Mesothelial cell of epicardium (in vitro differentiated cells): Measurements from ENCODE around the gene PPP1R18. TPM values are rescaled to one million over a fixed set of nuclear protein-coding genes. Genes with fewer than 3 reads are reported as not detected.

Source experiments
- DNase-seq, 2 experiments: peaks; one replicate each; pipeline ENCODE4 v3.0.0; 2021; ENCODE audit warnings: low spot score in 2 of 2; ENCODE audit not compliant: unreplicated experiment in 2 of 2
- H3K27ac Mint-ChIP-seq: 2 replicates; pipeline ENCODE4 v1.8.0; 2021; ENCODE audit warnings: mixed read lengths
- H3K27me3 Mint-ChIP-seq: 2 replicates; pipeline ENCODE4 v1.8.0; 2021; ENCODE audit warnings: low read depth, mixed read lengths
- H3K36me3 Mint-ChIP-seq: 2 replicates; pipeline ENCODE4 v1.8.0; 2021; ENCODE audit warnings: mixed read lengths
- H3K4me1 Mint-ChIP-seq: 2 replicates; pipeline ENCODE4 v1.8.0; 2021; ENCODE audit warnings: mixed read lengths
- H3K4me3 Mint-ChIP-seq: 2 replicates; pipeline ENCODE4 v1.8.0; 2021; ENCODE audit warnings: mild to moderate bottlenecking, moderate library complexity, mixed read lengths
- H3K9me3 Mint-ChIP-seq: 2 replicates; pipeline ENCODE4 v1.8.0; 2021; ENCODE audit warnings: mixed read lengths
- total RNA-seq: library from RNA; stranded (reverse); gene quantifications from 3 replicates; pipeline ENCODE4 v1.2.1, GENCODE V29; 2021
- TF ChIP-seq, protein P1 (sequence below): fragments of 200-600 bp; sonication (generic); IDR thresholded peaks from one replicate; pipeline ENCODE4 v1.5.0; 2021; ENCODE audit warnings: antibody characterized with exemption; ENCODE audit not compliant: unreplicated experiment

PPP1R18 gene
- total RNA-seq, 1 donor from 2014 or later, result 30.6 TPM

- no peaks in the 10 kb centered on the region for H3K4me1 Mint-ChIP-seq
- H3K9me3 Mint-ChIP-seq, result no peaks in the 10 kb centered on the region
- TF ChIP-seq, protein P1, sequence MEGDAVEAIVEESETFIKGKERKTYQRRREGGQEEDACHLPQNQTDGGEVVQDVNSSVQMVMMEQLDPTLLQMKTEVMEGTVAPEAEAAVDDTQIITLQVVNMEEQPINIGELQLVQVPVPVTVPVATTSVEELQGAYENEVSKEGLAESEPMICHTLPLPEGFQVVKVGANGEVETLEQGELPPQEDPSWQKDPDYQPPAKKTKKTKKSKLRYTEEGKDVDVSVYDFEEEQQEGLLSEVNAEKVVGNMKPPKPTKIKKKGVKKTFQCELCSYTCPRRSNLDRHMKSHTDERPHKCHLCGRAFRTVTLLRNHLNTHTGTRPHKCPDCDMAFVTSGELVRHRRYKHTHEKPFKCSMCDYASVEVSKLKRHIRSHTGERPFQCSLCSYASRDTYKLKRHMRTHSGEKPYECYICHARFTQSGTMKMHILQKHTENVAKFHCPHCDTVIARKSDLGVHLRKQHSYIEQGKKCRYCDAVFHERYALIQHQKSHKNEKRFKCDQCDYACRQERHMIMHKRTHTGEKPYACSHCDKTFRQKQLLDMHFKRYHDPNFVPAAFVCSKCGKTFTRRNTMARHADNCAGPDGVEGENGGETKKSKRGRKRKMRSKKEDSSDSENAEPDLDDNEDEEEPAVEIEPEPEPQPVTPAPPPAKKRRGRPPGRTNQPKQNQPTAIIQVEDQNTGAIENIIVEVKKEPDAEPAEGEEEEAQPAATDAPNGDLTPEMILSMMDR, result no peak
- H3K27ac Mint-ChIP-seq, result no peak overlapping the region
- H3K36me3 Mint-ChIP-seq, result peaks cover 50% of the 10 kb centered on the region
- DNase-seq, result no peak
- H3K4me3 Mint-ChIP-seq, result no peak overlapping the region
- no peaks in the 10 kb centered on the region for H3K27me3 Mint-ChIP-seq
These were observed 29.9 kb downstream of the PPP1R18 start for GRCh38 chr6:30656513-30656912.

DNA sequence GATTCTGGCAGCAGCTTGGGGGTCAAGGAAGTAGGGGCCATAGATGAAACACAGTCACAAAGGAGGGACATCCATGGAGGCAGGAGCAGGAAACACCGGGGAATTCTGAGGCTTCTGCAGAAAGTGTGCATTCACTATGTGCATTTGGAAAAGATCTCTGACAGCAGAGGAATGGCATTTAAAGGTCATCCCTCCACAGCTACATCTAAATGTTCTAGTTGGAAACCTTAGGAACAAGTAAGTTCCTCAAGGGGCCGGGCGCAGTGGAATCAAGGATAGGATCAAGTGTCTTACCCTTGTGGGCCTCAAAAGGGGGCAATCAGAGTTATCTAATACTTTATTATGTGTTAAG is 30.7 kb downstream of the PPP1R18 start:
- H3K4me1 Mint-ChIP-seq, result no peaks in the 10 kb centered on the region
- no peak overlapping the region for H3K4me3 Mint-ChIP-seq
- H3K27ac Mint-ChIP-seq, result no peak overlapping the region
- no peaks in the 10 kb centered on the region for H3K9me3 Mint-ChIP-seq
- no peak for DNase-seq
- peaks cover 51% of the 10 kb centered on the region for H3K36me3 Mint-ChIP-seq
- no peaks in the 10 kb centered on the region for H3K27me3 Mint-ChIP-seq
- TF ChIP-seq, protein P1, result no peak

- H3K9me3 Mint-ChIP-seq, result no peaks in the 10 kb centered on the region
- DNase-seq, result no peak
- no peaks in the 10 kb centered on the region for H3K27me3 Mint-ChIP-seq
- H3K4me1 Mint-ChIP-seq, result no peaks in the 10 kb centered on the region
- H3K27ac Mint-ChIP-seq, result no peak overlapping the region
- TF ChIP-seq, protein P1, result no peak
- H3K36me3 Mint-ChIP-seq, result peaks cover 49% of the 10 kb centered on the region
- no peak overlapping the region for H3K4me3 Mint-ChIP-seq
These were observed 31.4 kb downstream of the PPP1R18 start for GRCh38 chr6:30654798-30655742.

DNA sequence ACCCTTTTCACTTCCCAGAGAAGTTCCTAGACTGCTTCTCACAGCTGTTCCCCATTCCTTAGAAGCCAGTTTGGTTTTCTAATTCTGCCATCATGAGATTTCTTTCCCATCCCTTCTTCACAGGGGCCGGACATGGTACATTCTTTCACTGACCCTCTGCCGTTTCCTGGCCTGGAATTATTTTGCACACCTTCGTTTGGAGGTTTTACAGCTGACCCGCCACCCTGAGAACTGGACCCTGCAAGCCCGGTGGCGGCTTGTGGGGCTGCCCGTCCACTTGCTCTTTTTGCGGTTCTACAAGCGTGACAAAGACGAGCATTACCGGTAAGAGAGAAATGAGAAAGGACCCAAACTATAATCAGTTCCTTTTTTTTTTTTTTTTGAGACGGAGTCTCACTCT is 35.3 kb downstream of the PPP1R18 start:
- peaks cover 27% of the 10 kb centered on the region for H3K36me3 Mint-ChIP-seq
- DNase-seq, result no peak
- no peak overlapping the region for H3K4me3 Mint-ChIP-seq
- TF ChIP-seq, protein P1, result no peak
- no peak overlapping the region for H3K27ac Mint-ChIP-seq
- no peaks in the 10 kb centered on the region for H3K9me3 Mint-ChIP-seq
- peaks cover 13% of the 10 kb centered on the region for H3K4me1 Mint-ChIP-seq
- H3K27me3 Mint-ChIP-seq, result no peaks in the 10 kb centered on the region

DNA sequence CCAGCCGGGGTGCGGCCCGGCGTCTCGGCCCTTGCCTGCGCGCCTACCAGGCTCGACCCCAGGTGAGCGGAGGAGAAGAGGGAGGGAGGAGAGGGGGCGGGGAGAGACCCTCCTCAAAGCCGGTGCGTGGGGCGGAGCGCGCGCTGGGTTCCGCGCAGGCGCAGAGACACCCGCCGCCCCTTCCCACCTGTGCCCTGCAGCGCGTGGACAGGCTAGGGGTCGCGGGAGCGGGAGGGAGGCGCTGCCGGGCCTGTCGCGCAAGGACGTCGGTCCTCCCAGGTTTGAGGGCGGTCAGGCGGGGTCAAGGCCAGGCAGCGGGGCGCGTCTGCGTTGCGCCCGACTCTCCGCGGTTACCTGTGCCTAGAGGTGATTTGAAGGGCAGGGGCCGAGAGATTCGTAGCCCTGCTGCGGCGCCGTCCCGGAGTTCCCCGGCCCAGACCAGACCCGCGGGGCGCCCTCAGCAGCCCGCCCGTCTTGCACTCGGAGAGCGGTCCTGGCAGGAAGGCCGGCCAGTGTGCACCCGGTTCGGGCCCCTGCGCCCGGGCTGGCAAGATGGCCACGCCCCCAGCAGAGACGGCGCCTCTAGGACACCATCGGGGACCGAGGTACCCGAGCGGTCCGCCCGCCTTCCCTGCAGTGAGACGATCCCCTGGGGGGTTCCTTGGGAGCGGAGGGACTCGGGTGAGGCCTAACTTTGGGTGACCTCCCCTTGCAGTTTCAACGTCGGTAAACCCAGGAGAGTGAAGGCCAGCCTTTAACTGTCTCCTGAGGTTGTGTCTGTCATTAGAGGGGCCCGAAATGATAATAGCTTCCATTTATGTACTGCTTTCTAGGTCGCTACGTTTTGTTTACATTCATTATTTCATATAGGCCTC is 39.0 kb downstream of the PPP1R18 start:
- H3K36me3 Mint-ChIP-seq, result peaks cover 31% of the 10 kb centered on the region
- TF ChIP-seq, protein P1, result no peak
- H3K9me3 Mint-ChIP-seq, result no peaks in the 10 kb centered on the region
- H3K27ac Mint-ChIP-seq, result peak overlapping the region; percentile 88
- peak; percentile 73 to 86 for DNase-seq
- H3K4me3 Mint-ChIP-seq, result peak overlapping the region; percentile 83
- no peaks in the 10 kb centered on the region for H3K27me3 Mint-ChIP-seq
- H3K4me1 Mint-ChIP-seq, result peaks cover 21% of the 10 kb centered on the region
